HepG2 (cell line): Measurements from ENCODE around the gene PACRGL. TPM values are rescaled to one million over a fixed set of nuclear protein-coding genes. Genes with fewer than 3 reads are reported as not detected.

ENCODE experiments used
- ATAC-seq: fragments of 200-7000 bp; cut with Tn5 transposase; 3 replicates; pipeline ENCODE4 v1.9.1; 2020; ENCODE audit warnings: mild to moderate bottlenecking, moderate library complexity
- BruUV-seq: library from RNA; stranded (reverse); fragments of 400-500 nt; replicated peaks from 2 replicates; lab custom pipeline; 2021; lab: Mats Ljungman, UMichigan
- CTCF ChIA-PET: fragments of 300-600 bp; formaldehyde crosslinking; extraction: SDS; loops from one replicate; lab custom pipeline; 2021; ENCODE audit warnings: low total read pairs, inconsistent platforms, low intra/inter-chr PET ratio; lab: Yijun Ruan, JAX
- POLR2A ChIA-PET: fragments of 350-600 bp; sonication (Branson Sonifier 250); formaldehyde crosslinking; loops from one replicate; lab custom pipeline; 2020; ENCODE audit warnings: antibody characterized with exemption, inconsistent platforms; lab: Yijun Ruan, JAX
- DNase-seq: peaks from one replicate; pipeline ENCODE4 v3.0.0-alpha.2; 2015; ENCODE audit warnings: low spot score
- FAIRE-seq: peaks from 3 replicates; lab custom pipeline; 2011; peaks lifted over from hg19 to GRCh38; lab: Jason Lieb, UNC
- H2AFZ ChIP-seq: one replicate; pipeline ENCODE4 v1.6.1; 2011; ENCODE audit warnings: low read length, inconsistent platforms
- H3K27ac ChIP-seq: fragments of 300-600 bp; 3 replicates; pipeline ENCODE4 v1.8.0; 2011; ENCODE audit warnings: mixed run types, mild to moderate bottlenecking, mixed read lengths, low read length, inconsistent platforms; ENCODE audit not compliant: insufficient read depth; ENCODE audit errors: extremely low read length
- H3K27me3 ChIP-seq, 2 experiments: fragments of 200-600 bp in 1 of 2; 2 replicates in 1 of 2; 3 replicates in 1 of 2; pipeline versions ENCODE4 v1.6.0 to v1.8.0; 2011; ENCODE audit warnings: low read length in 2 of 2, mild to moderate bottlenecking in 2 of 2, moderate library complexity in 2 of 2, inconsistent platforms in 1 of 2; ENCODE audit not compliant: insufficient read depth in 2 of 2, control insufficient read depth in 1 of 2
- H3K36me3 ChIP-seq, 2 experiments: fragments of 200-600 bp in 1 of 2; replicated peaks in 1 of 2; 2 replicates in 1 of 2; 3 replicates in 1 of 2; pipeline versions ENCODE4 v1.5.1 to v1.8.0; 2011; ENCODE audit warnings: low read length in 2 of 2, inconsistent platforms in 1 of 2; ENCODE audit not compliant: insufficient read depth in 2 of 2, control insufficient read depth in 1 of 2
- H3K4me1 ChIP-seq: 2 replicates; pipeline ENCODE4 v1.5.1; 2012; ENCODE audit warnings: low read length, inconsistent platforms; ENCODE audit not compliant: insufficient read depth
- H3K4me2 ChIP-seq: 2 replicates; pipeline ENCODE4 v1.6.0; 2011; ENCODE audit warnings: low read depth, low read length, inconsistent platforms
- H3K4me3 ChIP-seq, 3 experiments: fragments of 200-600 bp in 1 of 3; sonication (generic), shearing (Covaris generic) in 1 of 3; replicated peaks in 1 of 3; 2 replicates each; pipeline ENCODE4 v1.5.1; 2011 to 2016; ENCODE audit warnings: low read length in 3 of 3, inconsistent platforms in 2 of 3, low read depth in 2 of 3, mild to moderate bottlenecking in 2 of 3, control low read depth in 1 of 3, mixed read lengths in 1 of 3; ENCODE audit not compliant: insufficient read depth in 1 of 3
- H3K79me2 ChIP-seq: one replicate; pipeline ENCODE4 v1.6.1; 2011; ENCODE audit warnings: low read length, inconsistent platforms; ENCODE audit not compliant: insufficient read depth
- H3K9ac ChIP-seq: 2 replicates; pipeline ENCODE4 v1.6.0; 2011; ENCODE audit warnings: mild to moderate bottlenecking, low read depth, low read length, inconsistent platforms; ENCODE audit not compliant: insufficient read depth
- H3K9me3 ChIP-seq: 2 replicates; pipeline ENCODE4 v1.5.1; 2012; ENCODE audit warnings: mild to moderate bottlenecking, low read length
- H4K20me1 ChIP-seq: 2 replicates; pipeline ENCODE4 v1.6.0; 2011; ENCODE audit warnings: inconsistent platforms, mild to moderate bottlenecking, low read length, moderate library complexity; ENCODE audit not compliant: insufficient read depth
- AHDC1 ChIP-seq: sonication (generic); formaldehyde crosslinking; IDR thresholded peaks from 2 replicates; pipeline ENCODE4 v1.5.1; 2020; ENCODE audit warnings: mild to moderate bottlenecking, missing genetic modification reagents, borderline replicate concordance
- ARNTL ChIP-seq: sonication (generic); formaldehyde crosslinking; IDR thresholded peaks from 2 replicates; pipeline ENCODE4 v1.4.0; 2020; ENCODE audit warnings: mild to moderate bottlenecking, missing genetic modification reagents
- CENPX ChIP-seq: sonication (generic); formaldehyde crosslinking; IDR thresholded peaks from 2 replicates; pipeline ENCODE4 v1.9.0; 2021; ENCODE audit warnings: mild to moderate bottlenecking, missing genetic modification reagents, moderate library complexity
- EEA1 ChIP-seq: sonication (generic); formaldehyde crosslinking; IDR thresholded peaks from 2 replicates; pipeline ENCODE4 v1.5.1; 2020; ENCODE audit warnings: mild to moderate bottlenecking, missing genetic modification reagents, borderline replicate concordance
- FOXO1 ChIP-seq: sonication (generic); formaldehyde crosslinking; IDR thresholded peaks from 2 replicates; pipeline ENCODE4 v1.4.0; 2020; ENCODE audit warnings: missing genetic modification reagents
- ZFP36L1 ChIP-seq: sonication (generic); formaldehyde crosslinking; IDR thresholded peaks from 2 replicates; pipeline ENCODE4 v1.8.0; 2022; ENCODE audit warnings: mild to moderate bottlenecking, missing genetic modification reagents, moderate library complexity
- ZNF207 ChIP-seq: fragments of 450-650 bp; IDR thresholded peaks from 2 replicates; pipeline ENCODE4 v1.6.1; 2016; ENCODE audit warnings: antibody characterized with exemption, borderline replicate concordance
- WGBS: methylation state at CpG from one replicate; pipeline ENCODE4 v1.1.6; 2017; ENCODE audit warnings: low lambda C conversion rate; 5-methylcytosine and 5-hydroxymethylcytosine counted together
- in situ Hi-C: cut with HindIII; loops from 2 replicates; pipeline ENCODE4 v1.10.0; 2017; ENCODE audit warnings: low pct_unique_long_range_greater_than_20kb; ENCODE audit not compliant: extremely low pct_ligation_motif_present
- intact Hi-C: fragments of 100-400 bp; cut with micrococcal nuclease; formaldehyde crosslinking; loops from one replicate; pipeline ENCODE4 v1.10.0; 2022; ENCODE audit not compliant: unreplicated experiment
- polyA plus RNA-seq, 8 experiments: library from polyadenylated mRNA; depleted of rRNA in 3 of 8; stranded (reverse) in 7 of 8; unstranded in 1 of 8; fragments of >200 nt; fragmentation: Illumina TruSeq in 4 of 8; extraction: Trizol in 4 of 8; gene quantifications; 2 replicates each; pipeline versions ENCODE4 v1.2.1 to v1.2.3, GENCODE V29; 2011 to 2016; ENCODE audit warnings: low read depth in 4 of 8, missing spikeins in 1 of 8, mixed read lengths in 1 of 8; ENCODE audit not compliant: insufficient read depth in 1 of 8
- total RNA-seq, 5 experiments: library from RNA; depleted of rRNA; stranded (reverse); fragments of >200 nt; fragmentation: Illumina TruSeq; extraction: Trizol; gene quantifications; 2 replicates each; pipeline ENCODE4 v1.2.3, GENCODE V29; 2016; ENCODE audit warnings: low read depth in 1 of 5

PACRGL gene
- total and polyA plus RNA-seq, 2 of the 13 experiments (the other 11 are each of a cell fraction or from before 2014, with no cell fraction given): 5.8 to 15.1 TPM

DNA sequence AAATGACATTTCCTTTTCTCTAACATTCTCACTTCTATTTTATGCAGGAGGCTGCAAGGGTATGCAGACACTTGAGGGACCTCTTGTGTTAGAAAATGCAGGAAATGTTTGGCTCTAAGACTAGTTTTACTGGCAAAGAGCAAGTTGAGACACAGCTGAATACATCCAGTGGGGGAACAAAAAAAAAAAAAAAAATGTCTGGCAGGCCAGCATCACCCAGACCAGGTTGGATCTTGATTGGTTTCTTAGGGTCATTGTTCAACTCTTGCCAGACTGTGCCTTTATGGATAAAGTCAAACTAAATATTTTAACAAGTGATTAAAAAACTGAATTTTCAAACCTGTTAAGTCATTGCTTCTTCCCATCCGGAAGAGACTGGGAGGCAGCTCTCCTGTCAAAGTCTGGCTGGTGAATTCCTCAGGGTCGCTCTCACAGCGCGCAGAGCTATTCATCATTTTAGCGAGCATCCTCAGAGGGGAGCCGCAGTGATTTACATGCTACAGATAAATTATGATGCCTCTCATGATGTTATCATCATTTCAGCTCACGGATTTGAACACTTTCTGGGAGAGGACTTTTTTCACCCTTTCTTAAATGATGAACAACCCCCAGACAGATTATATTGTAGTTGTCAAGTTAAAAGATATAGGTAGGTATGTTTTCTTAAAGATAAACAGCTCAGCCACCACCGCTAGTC is 23.6 kb upstream of the PACRGL start:
- Histone ChIP-seq H3K27me3 (no peaks in the 10 kb centered on the region), H2AFZ (no peak overlapping the region), H3K27ac (no peak overlapping the region), H3K36me3 (no peaks in the 10 kb centered on the region), H3K4me1 (no peaks in the 10 kb centered on the region), H3K9ac (no peak overlapping the region), H3K4me2 (no peak overlapping the region), H3K9me3 (no peaks in the 10 kb centered on the region), H3K4me3 (no peak overlapping the region), H3K79me2 (no peaks in the 10 kb centered on the region), H4K20me1 (no peaks in the 10 kb centered on the region)
- FAIRE-seq (no peak), ATAC-seq (no peak), DNase-seq (no peak)
- in situ Hi-C loops: loop anchor here (25.0 kb wide), 1 partner anchor 364 kb away; no protein-coding TSS in a partner anchor
- ChIA-PET CTCF (no interaction called here), POLR2A (no interaction called here)
- intact Hi-C loops: no loop called here
- BruUV-seq: no TSS peak
- 21% methylated on average over 8 of the region's 8 CpGs for WGBS
- TF ChIP-seq AHDC1 (CRISPR knock-in tag) (no peak), FOXO1 (CRISPR knock-in tag) (no peak), CENPX (no peak), ZFP36L1 (CRISPR knock-in tag) (no peak), ZNF207 (no peak), EEA1 (CRISPR knock-in tag) (no peak), ARNTL (CRISPR knock-in tag) (no peak)
